Measurements from ENCODE around the gene P4HB.

P4HB gene

DNA sequence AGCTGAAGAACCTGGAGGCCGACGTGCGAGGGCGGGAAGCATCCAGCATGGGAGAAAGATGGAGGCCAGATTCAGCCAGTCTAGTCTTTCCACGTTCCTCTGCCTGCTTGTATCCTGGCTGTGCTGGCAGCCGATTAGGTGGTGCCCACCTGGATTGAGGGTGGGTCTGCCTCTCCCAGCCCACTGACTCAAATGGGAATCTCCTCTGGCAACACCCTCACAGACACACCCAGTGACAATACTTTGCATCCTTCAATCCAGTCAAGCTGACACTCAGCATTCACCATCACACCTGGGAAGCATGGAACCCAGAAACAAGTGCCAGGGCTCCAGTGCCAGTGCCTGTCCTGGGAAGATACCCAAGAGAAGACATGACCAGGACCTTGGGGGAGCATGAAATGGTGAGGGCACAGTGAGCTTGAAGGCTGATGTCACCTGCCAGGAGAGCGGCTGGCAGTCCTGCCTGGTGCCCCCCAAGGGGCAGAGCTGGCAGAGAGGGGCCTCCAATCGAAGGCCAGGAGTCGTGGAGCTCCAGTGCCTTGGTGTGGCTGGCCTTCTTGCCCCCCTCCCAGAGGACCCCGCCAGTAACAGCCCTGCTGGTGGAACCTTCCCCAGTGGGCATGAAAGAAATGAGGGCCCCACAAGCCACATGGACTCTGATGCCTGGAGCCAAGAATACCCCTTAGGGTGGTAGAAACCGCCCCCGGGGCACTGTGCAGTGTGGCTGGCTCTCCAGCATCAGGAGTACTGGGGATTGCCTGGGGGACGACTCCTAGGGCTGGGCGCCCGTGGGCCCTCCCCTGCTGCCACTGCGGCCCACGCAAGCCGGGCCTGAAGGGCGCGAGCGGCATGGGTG, 41.1 kb upstream of the P4HB start:
- TF ChIP-seq, protein P1, sequence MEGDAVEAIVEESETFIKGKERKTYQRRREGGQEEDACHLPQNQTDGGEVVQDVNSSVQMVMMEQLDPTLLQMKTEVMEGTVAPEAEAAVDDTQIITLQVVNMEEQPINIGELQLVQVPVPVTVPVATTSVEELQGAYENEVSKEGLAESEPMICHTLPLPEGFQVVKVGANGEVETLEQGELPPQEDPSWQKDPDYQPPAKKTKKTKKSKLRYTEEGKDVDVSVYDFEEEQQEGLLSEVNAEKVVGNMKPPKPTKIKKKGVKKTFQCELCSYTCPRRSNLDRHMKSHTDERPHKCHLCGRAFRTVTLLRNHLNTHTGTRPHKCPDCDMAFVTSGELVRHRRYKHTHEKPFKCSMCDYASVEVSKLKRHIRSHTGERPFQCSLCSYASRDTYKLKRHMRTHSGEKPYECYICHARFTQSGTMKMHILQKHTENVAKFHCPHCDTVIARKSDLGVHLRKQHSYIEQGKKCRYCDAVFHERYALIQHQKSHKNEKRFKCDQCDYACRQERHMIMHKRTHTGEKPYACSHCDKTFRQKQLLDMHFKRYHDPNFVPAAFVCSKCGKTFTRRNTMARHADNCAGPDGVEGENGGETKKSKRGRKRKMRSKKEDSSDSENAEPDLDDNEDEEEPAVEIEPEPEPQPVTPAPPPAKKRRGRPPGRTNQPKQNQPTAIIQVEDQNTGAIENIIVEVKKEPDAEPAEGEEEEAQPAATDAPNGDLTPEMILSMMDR (IDR thresholded peaks at IDR 0.05; ENCODE audit: control insufficient read depth, insufficient read depth, low read depth, low read length, missing control alignments), result no peak
- DNase-seq (ENCODE audit: low read depth), result no peak
- H3K4me3 ChIP-seq (ENCODE audit: control insufficient read depth, low read depth, low read length), result peak overlapping the region; percentile 6; the same call in 1 of the 2 replicates

DNA sequence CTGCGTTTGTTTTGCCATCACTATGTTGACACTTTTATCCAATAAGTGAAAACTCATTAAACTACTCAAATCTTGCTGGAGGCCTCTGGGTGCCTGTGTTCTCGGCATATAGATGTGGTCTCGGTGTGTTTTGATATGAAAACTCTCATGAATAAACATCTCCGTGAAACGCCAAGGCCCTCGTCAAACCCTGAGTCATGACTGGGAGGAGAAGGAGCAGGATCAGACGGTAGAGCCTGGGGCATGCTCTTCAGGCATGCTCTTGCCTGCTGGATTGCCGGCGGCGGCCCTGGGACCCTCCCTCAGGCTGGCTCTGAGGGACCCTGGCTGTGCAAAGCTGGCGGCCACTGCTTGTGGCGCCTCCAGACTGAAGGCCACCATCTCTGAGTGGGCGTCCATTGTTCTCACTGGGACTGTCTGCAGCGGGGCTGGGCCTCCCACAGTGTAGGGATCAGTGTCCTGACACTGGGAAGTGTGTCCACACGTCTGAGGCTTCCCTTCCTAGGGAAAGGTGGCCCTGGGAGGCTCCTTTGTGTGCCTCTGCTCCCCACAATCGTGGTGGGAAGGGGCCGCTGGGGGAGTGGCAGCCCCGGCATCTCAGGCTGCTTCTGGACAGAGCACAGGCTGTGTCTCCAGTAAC, 40.0 kb upstream of the P4HB start:
- H3K4me3 ChIP-seq (ENCODE audit: control insufficient read depth, low read depth, low read length), result no peak overlapping the region
- no peak for DNase-seq (ENCODE audit: low read depth)
- TF ChIP-seq, protein P1 (IDR thresholded peaks at IDR 0.05; ENCODE audit: control insufficient read depth, insufficient read depth, low read depth, low read length, missing control alignments), result no peak

DNA sequence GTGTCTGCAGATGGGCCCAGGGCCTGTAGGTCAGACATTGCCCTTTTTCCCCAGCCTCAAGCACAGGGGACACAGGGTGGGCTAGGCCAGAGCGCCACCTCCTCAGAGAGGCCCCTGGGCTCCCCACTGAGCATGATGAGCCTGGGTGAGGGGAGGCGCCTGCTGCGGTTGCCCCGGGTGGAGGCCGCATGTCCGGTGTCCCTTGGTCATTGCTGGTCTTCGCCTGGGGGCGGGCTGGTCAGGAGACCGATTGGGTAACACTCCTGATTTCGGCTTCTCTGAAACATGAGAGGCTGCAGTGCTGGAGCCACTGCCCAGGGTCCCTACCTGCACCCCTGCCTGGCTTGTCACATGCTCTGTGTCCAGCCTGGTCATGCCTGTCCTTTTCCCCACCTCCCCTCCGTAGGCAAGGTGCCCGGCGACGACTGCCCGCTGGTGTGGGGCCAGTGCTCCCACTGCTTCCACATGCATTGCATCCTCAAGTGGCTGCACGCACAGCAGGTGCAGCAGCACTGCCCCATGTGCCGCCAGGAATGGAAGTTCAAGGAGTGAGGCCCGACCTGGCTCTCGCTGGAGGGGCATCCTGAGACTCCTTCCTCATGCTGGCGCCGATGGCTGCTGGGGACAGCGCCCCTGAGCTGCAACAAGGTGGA, 39.3 kb upstream of the P4HB start:
- no peak for DNase-seq (ENCODE audit: low read depth)
- TF ChIP-seq, protein P1 (IDR thresholded peaks at IDR 0.05; ENCODE audit: control insufficient read depth, insufficient read depth, low read depth, low read length, missing control alignments), result no peak
- H3K4me3 ChIP-seq (ENCODE audit: control insufficient read depth, low read depth, low read length), result no peak overlapping the region

DNA sequence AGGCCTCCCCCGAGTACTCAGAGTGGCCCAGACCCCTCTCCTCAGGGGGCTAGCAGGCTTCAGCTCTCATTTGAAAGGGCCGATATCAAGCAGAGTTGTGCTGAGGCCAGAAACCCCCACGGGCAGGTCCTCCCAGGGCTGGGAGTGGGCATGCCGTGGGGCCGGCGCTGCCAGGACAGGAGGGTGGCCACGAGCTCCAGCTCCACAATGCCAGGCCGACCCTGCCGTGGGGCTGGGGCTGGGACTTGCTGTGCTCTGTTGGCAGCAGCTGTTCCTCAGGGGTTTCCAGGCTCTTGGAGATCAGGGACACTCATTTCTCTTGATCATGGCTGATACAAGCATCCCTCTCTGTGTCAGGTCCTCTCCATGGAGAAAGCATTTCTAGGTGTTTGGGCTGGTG, 38.5 kb upstream of the P4HB start:
- TF ChIP-seq, protein P1 (IDR thresholded peaks at IDR 0.05; ENCODE audit: control insufficient read depth, insufficient read depth, low read depth, low read length, missing control alignments), result no peak

DNA sequence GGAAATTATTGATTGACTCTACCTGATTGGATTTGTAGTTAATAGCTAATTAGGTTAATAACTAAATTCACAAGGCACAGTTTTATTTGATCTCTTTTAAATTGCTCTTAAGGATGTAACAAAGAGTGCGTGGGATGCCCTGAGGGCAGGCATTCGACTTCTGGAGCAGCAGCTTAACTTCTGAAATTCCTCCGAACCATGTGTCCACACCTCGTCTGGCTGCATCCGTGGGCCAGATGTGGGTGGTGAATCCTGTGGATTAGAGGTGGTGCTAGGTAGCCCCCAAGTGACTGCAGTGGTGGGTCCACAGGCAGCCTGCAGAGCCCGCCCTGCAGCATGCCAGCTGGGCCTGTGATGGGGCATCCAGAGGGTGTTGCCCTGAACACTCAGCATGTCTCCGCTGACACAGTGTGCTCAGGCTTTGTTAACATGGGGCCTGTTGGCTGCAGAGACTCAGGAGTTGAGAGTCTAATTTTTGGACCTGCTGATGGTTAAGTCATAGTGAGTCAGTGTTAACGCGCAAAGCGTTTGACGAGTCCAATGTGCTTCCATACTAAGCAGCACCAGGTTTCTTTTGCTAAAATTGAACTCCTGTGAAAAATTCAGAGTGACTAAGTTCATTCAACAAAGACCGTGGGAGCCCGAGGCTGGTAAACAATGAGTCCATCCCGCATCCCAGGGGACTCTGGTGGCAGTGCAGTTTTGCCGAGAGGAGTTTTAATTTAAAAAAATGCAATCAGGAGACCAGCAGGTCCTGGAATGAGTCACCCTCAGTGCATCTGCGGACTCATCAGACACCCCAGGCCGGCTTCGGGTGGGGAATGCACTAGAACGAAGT, 37.9 kb upstream of the P4HB start:
- peak; percentile 75 for DNase-seq (ENCODE audit: low read depth)
- TF ChIP-seq, protein P1 (IDR thresholded peaks at IDR 0.05; ENCODE audit: control insufficient read depth, insufficient read depth, low read depth, low read length, missing control alignments), result no peak
- H3K4me3 ChIP-seq (ENCODE audit: control insufficient read depth, low read depth, low read length), result no peak overlapping the region

More for the DNA sequence above, 38.5 kb upstream of the P4HB start:
- no peak for DNase-seq (ENCODE audit: low read depth)
- no peak overlapping the region for H3K4me3 ChIP-seq (ENCODE audit: control insufficient read depth, low read depth, low read length)

DNA sequence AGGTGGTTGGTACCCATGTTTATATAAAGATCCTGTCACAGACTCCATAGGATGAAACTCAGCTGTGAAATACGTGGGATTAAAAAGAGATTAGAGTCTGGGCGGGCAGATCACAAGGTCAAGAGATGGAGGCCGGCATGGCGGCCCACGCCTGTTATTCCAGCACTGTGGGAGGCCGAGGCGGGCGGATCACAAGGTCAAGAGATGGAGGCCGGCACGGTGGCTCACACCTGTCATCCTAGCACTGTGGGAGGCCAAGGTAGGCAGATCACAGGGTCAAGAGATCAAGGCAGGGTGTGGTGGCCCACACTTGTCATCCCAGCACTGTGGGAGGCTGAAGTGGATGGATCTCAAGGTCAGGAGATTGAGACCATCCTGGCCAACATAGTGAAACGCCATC, 35.1 kb upstream of the P4HB start:
- DNase-seq (ENCODE audit: low read depth), result no peak
- H3K4me3 ChIP-seq (ENCODE audit: control insufficient read depth, low read depth, low read length), result no peak overlapping the region
- TF ChIP-seq, protein P1 (IDR thresholded peaks at IDR 0.05; ENCODE audit: control insufficient read depth, insufficient read depth, low read depth, low read length, missing control alignments), result no peak

Data from AG09309 (cell line).